ENCODE data around the gene PLXNA4. TPM values are rescaled to one million over a fixed set of nuclear protein-coding genes. Genes with fewer than 3 reads are reported as not detected.

The PLXNA4 gene
- total and polyA plus RNA-seq, 2 donors (not counting 1 experiment from before 2014, with no cell fraction given) = not detected

- TF ChIP-seq EZH2 (IDR thresholded peaks at IDR 0.05; ENCODE audit: borderline replicate concordance, insufficient read depth, low read depth, low read length, poor library complexity, severe bottlenecking) (no peak), CTCF (IDR thresholded peaks at IDR 0.05) (no peak)
- Histone ChIP-seq H3K9ac (ENCODE audit: low read length) (no peak overlapping the region), H3K4me1 (ENCODE audit: control insufficient read depth in 2 of 2, insufficient read depth in 2 of 2, low read length in 2 of 2) (no peaks in the 10 kb centered on the region), H3K79me2 (ENCODE audit: control insufficient read depth, insufficient read depth, low read length) (no peaks in the 10 kb centered on the region), H3K27ac (ENCODE audit: low read length in 2 of 2) (no peak overlapping the region), H3K4me2 (replicated peaks; ENCODE audit: low read depth, low read length, poor library complexity, severe bottlenecking) (no peak overlapping the region), H3K36me3 (replicated peaks in 1 of 2; ENCODE audit: control extremely low read depth in 1 of 2, control insufficient read depth in 1 of 2, extremely low read depth in 1 of 2, insufficient read depth in 2 of 2, low read length in 1 of 2) (no peaks in the 10 kb centered on the region), H3K4me3 (ENCODE audit: control extremely low read depth in 1 of 5, extremely low read depth in 1 of 5, insufficient read depth in 1 of 5, low read depth in 2 of 5, low read length in 4 of 5) (no peak overlapping the region), H4K20me1 (ENCODE audit: control insufficient read depth, insufficient read depth, low read length, poor library complexity, severe bottlenecking) (no peaks in the 10 kb centered on the region), H3K9me3 (ENCODE audit: control extremely low read depth in 1 of 3, control insufficient read depth in 2 of 3, insufficient read depth in 1 of 3, low read length in 2 of 3) (no peaks in the 10 kb centered on the region), H2AFZ (ENCODE audit: insufficient read depth, low read depth, low read length, poor library complexity, severe bottlenecking) (no peak overlapping the region), H3K27me3 (replicated peaks in 1 of 4; ENCODE audit: control extremely low read depth in 1 of 4, control insufficient read depth in 3 of 4, insufficient read depth in 4 of 4, low read length in 3 of 4) (no peaks in the 10 kb centered on the region)
- H3K9me3 Mint-ChIP-seq (ENCODE audit: insufficient read depth) = no peaks in the 10 kb centered on the region
- WGBS (ENCODE audit: insufficient coverage) = 13% methylated on average over 1 of the region's 3 CpGs
- DNase-seq (no peak), ATAC-seq (ENCODE audit: low read depth) (no peak)
- no peak overlapping the region for H3K27ac Mint-ChIP-seq
- H3K27me3 Mint-ChIP-seq = peaks cover 3% of the 10 kb centered on the region
- no peak overlapping the region for H3K4me3 Mint-ChIP-seq
- intact Hi-C loops (cut with micrococcal nuclease) = no loop called here
- ChIA-PET POLR2A (no interaction called here), CTCF (interaction anchor here (1.0 to 1.4 kb wide), 2 partner anchors 10 to 19 kb away, joined by 3 to 4 read pairs; no protein-coding TSS in a partner anchor)
- H3K4me1 Mint-ChIP-seq = no peaks in the 10 kb centered on the region
Measured at GRCh38 chr7:132446260-132446659, 130.0 kb downstream of the PLXNA4 start.

- Histone ChIP-seq H3K4me2 (replicated peaks; ENCODE audit: low read depth, low read length, poor library complexity, severe bottlenecking) (no peak overlapping the region), H2AFZ (ENCODE audit: insufficient read depth, low read depth, low read length, poor library complexity, severe bottlenecking) (no peak overlapping the region), H3K27ac (ENCODE audit: low read length in 2 of 2) (no peak overlapping the region), H3K4me3 (ENCODE audit: control extremely low read depth in 1 of 5, extremely low read depth in 1 of 5, insufficient read depth in 1 of 5, low read depth in 2 of 5, low read length in 4 of 5) (no peak overlapping the region), H4K20me1 (ENCODE audit: control insufficient read depth, insufficient read depth, low read length, poor library complexity, severe bottlenecking) (no peaks in the 10 kb centered on the region), H3K27me3 (replicated peaks in 1 of 4; ENCODE audit: control extremely low read depth in 1 of 4, control insufficient read depth in 3 of 4, insufficient read depth in 4 of 4, low read length in 3 of 4) (no peaks in the 10 kb centered on the region), H3K9ac (ENCODE audit: low read length) (no peak overlapping the region), H3K9me3 (ENCODE audit: control extremely low read depth in 1 of 3, control insufficient read depth in 2 of 3, insufficient read depth in 1 of 3, low read length in 2 of 3) (no peaks in the 10 kb centered on the region), H3K79me2 (ENCODE audit: control insufficient read depth, insufficient read depth, low read length) (no peaks in the 10 kb centered on the region), H3K36me3 (replicated peaks in 1 of 2; ENCODE audit: control extremely low read depth in 1 of 2, control insufficient read depth in 1 of 2, extremely low read depth in 1 of 2, insufficient read depth in 2 of 2, low read length in 1 of 2) (no peaks in the 10 kb centered on the region), H3K4me1 (ENCODE audit: control insufficient read depth in 2 of 2, insufficient read depth in 2 of 2, low read length in 2 of 2) (no peaks in the 10 kb centered on the region)
- Mint-ChIP-seq H3K27me3 (peaks cover 3% of the 10 kb centered on the region), H3K4me3 (no peak overlapping the region), H3K4me1 (no peaks in the 10 kb centered on the region), H3K9me3 (ENCODE audit: insufficient read depth) (no peaks in the 10 kb centered on the region), H3K27ac (no peak overlapping the region)
- DNase-seq (no peak), ATAC-seq (ENCODE audit: low read depth) (no peak)
- WGBS (ENCODE audit: insufficient coverage) = 86% methylated on average over 1 of the region's 5 CpGs
- POLR2A ChIA-PET = no interaction called here
- intact Hi-C loops (cut with micrococcal nuclease) = no loop called here
- CTCF ChIA-PET = no interaction called here
- TF ChIP-seq EZH2 (IDR thresholded peaks at IDR 0.05; ENCODE audit: borderline replicate concordance, insufficient read depth, low read depth, low read length, poor library complexity, severe bottlenecking) (no peak), CTCF (IDR thresholded peaks at IDR 0.05) (no peak)
Measured at GRCh38 chr7:132443761-132444520, 132.3 kb downstream of the PLXNA4 start.

All from B cell (primary cell).